SK-MEL-5 (cell line): ENCODE results near the gene PWP2. TPM values are rescaled to one million over a fixed set of nuclear protein-coding genes. Genes with fewer than 3 reads are reported as not detected.
"Not testable (repeated sequence)": the region's sequence is repeated elsewhere in the genome, so short reads cannot be mapped to it uniquely, and the experiment has no call there.

Source experiments
- DNase-seq: peaks from one replicate; pipeline ENCODE4 v3.0.0-alpha.2; 2016; ENCODE audit warnings: low read depth, low spot score
- in situ Hi-C: cut with HindIII; loops from 2 replicates; pipeline ENCODE4 v1.10.0; 2016; ENCODE audit warnings: low sequenced_read_pairs, high pct_unique_total_duplicates, low pct_unique_long_range_greater_than_20kb
- total RNA-seq: library from RNA; depleted of rRNA; stranded (reverse); fragments of >200 nt; shearing (Covaris generic); gene quantifications from 2 replicates; pipeline ENCODE4 v1.2.3, GENCODE V29; 2014

PWP2 gene
- total RNA-seq, 1 experiment from 2014 or later: 34.0 TPM

- DNase-seq: not testable (repeated sequence)
Measured at GRCh38 chr21:44098964-44099363, 8.2 kb upstream of the PWP2 start.

GRCh38 chr21:44107589-44107988 lies 390 bp downstream of the PWP2 start:
- in situ Hi-C loops, DNase-seq: not testable (repeated sequence)

More at GRCh38 chr21:44098964-44099363, 8.2 kb upstream of the PWP2 start:
- in situ Hi-C loops: not testable (repeated sequence)

GRCh38 chr21:44113702-44114371 lies 6.6 kb downstream of the PWP2 start:
- in situ Hi-C loops, DNase-seq: not testable (repeated sequence)

GRCh38 chr21:44122131-44122530 lies 14.9 kb downstream of the PWP2 start:
- in situ Hi-C loops, DNase-seq: not testable (repeated sequence)

- DNase-seq, in situ Hi-C loops: not testable (repeated sequence)
Measured at GRCh38 chr21:44127827-44128226, 20.6 kb downstream of the PWP2 start.

GRCh38 chr21:44133715-44134057 lies 26.5 kb downstream of the PWP2 start:
- DNase-seq, in situ Hi-C loops: not testable (repeated sequence)

GRCh38 chr21:44134732-44135131 lies 27.5 kb downstream of the PWP2 start:
- DNase-seq, in situ Hi-C loops: not testable (repeated sequence)

GRCh38 chr21:44138039-44138438 lies 30.8 kb downstream of the PWP2 start:
- DNase-seq, in situ Hi-C loops: not testable (repeated sequence)

GRCh38 chr21:44139787-44140551 lies 32.8 kb downstream of the PWP2 start:
- DNase-seq, in situ Hi-C loops: not testable (repeated sequence)

GRCh38 chr21:44140552-44140932 lies 33.3 kb downstream of the PWP2 start:
- in situ Hi-C loops, DNase-seq: not testable (repeated sequence)

- DNase-seq, in situ Hi-C loops: not testable (repeated sequence)
Measured at GRCh38 chr21:44142470-44142869, 35.3 kb downstream of the PWP2 start.

GRCh38 chr21:44143380-44143779 lies 36.2 kb downstream of the PWP2 start:
- in situ Hi-C loops, DNase-seq: not testable (repeated sequence)

- DNase-seq, in situ Hi-C loops: not testable (repeated sequence)
Measured at GRCh38 chr21:44143996-44144395, 36.8 kb downstream of the PWP2 start.

GRCh38 chr21:44144784-44145602 lies 37.8 kb downstream of the PWP2 start:
- in situ Hi-C loops, DNase-seq: not testable (repeated sequence)

GRCh38 chr21:44145616-44146015 lies 38.4 kb downstream of the PWP2 start:
- in situ Hi-C loops, DNase-seq: not testable (repeated sequence)

GRCh38 chr21:44147108-44147507 lies 39.9 kb downstream of the PWP2 start:
- DNase-seq, in situ Hi-C loops: not testable (repeated sequence)

GRCh38 chr21:44150255-44150654 lies 43.1 kb downstream of the PWP2 start:
- DNase-seq, in situ Hi-C loops: not testable (repeated sequence)
